ENCODE measurements around the gene PDE11A.

Gene PDE11A

GRCh38 chr2:177756336-177756735 is 316.2 kb downstream of the PDE11A start:
- no peak for DNase-seq

DNA sequence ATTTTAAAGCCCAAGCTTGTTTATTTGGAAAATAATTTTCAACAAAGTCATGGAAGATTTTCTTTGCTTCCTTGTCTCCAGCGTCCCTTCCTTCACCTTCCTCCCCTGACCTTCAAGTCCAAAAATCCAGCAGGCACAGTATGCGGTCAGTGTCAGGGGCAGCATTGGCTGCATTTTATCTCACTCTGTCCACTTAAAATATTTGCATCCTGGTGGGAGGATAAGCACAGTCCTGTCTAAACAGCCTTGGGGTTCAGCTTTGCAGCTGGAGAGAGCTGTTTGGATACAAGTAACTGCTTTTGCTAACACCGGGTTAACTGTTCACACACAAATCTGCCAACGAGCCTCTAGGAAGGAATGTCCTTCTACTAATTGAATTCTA is 318.1 kb downstream of the PDE11A start:
- no peak for DNase-seq

- DNase-seq: peak in 2 of 5 experiments; percentile 14 to 64
Measured at GRCh38 chr2:177753682-177754491, 318.7 kb downstream of the PDE11A start.

DNA sequence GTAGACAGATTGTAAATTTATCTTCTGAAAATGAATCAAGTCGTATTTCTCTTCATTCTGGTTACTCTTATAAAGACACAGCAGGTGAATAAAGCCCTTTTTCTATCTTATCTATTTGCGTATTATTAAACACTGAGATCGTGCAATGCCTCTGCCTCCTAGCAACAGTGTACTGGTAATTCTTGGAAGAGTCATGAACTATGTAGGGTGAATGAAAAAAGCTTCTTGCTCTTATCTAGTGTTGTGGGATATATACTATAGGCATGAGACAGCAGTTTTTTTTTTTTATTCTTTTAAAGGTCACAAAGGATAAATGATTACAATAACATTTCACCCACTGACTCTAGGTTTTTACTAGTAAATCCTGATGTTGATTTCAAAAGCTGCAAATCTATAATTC is 324.2 kb downstream of the PDE11A start:
- no peak for DNase-seq

GRCh38 chr2:177747384-177747783 is 325.2 kb downstream of the PDE11A start:
- no peak for DNase-seq

DNA sequence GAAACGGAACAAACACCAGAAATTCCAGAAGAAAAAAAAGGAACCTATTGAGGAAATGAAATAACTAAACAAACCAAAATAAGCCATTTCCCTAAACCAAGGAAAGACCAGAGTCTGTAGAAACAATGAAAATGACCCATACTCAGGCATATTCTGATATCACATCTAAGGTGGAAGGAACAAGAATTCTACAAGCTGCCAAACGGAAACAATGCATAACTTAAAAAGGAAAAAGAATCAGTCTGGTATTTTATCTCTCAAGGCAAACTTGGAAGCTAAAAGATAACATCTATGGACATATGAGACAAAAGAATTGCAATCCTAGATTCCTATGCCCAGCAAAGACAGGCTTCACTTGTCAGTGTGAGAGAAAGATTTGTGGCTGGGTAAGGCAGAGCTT is 326.2 kb downstream of the PDE11A start:
- no peak for DNase-seq

DNA sequence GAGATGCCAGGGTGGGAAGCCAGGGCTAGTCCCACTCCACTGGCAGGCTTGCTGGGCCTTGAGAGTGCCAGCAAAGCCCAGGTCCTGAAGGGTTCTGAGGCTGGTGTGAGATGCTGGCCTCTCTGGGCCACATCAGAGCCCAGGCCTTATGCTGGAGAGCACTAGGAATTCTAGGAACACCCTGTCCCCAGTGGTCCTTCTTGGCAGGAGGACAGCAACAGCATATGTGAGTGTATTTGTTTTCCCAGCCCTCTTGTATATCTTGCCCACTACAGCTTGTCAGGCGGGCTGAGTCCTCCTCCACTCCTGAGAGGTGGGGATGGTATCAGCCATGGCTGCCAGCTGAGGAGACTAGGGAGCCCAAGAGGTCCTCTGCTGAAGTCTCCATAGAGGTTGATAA is 327.0 kb downstream of the PDE11A start:
- DNase-seq: no peak

DNA sequence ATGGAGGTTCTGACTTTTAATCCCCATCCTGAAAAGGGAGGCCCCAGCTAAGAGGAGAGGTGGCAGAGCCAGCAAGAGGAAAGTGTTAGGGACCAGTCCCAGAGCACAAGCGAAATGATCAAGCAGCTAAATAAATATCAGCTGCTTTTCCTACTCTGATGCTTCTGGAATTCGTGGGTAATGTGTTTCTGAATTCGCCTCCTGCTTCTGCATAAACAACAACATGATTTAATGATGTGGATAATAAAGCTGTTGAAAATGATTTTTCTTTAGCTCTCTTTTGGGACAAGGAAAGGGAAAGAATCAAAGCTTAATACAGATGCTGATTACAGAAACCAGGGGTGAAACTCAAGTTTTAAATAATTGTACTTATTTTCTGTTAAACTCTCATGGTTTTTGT is 329.7 kb downstream of the PDE11A start:
- DNase-seq: no peak

DNA sequence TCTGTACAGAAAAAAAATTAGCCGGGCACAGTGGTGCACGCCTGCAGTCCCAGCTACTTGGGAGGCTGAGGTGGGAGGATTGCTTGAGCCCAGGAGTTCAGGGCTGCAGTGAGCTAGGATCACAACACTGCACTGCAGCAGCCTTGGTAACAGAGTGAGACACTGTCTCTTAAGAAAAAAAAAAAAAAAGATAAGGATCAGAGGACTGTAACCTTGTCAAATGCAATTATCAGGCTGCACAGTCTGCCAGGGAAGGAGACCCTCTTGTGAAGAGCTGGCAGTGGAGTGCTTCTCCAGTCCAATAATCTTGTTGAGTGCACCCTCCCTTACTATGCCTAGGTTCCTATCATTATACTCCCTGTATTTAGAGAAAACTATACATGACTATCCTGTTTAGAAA is 330.7 kb downstream of the PDE11A start:
- DNase-seq: no peak

DNA sequence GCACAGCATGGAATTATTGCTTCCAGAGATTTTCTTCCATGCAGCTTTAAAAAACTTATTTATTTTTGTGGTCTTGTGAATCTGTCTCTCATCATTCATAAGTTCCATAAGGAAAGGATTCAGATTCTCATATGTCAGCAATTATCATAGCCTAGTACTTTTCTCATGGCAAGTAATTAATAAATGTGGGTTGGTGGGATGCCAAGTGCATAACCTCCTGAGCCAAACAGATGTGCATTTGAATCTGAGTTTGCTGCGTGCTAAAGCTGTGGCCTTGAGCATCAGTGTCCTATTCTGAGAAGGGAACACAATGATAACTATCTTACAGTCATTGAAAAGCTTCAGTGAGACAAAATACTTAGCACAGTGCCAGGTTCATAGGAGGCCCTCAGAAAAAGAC is 331.9 kb downstream of the PDE11A start:
- no peak for DNase-seq

DNA sequence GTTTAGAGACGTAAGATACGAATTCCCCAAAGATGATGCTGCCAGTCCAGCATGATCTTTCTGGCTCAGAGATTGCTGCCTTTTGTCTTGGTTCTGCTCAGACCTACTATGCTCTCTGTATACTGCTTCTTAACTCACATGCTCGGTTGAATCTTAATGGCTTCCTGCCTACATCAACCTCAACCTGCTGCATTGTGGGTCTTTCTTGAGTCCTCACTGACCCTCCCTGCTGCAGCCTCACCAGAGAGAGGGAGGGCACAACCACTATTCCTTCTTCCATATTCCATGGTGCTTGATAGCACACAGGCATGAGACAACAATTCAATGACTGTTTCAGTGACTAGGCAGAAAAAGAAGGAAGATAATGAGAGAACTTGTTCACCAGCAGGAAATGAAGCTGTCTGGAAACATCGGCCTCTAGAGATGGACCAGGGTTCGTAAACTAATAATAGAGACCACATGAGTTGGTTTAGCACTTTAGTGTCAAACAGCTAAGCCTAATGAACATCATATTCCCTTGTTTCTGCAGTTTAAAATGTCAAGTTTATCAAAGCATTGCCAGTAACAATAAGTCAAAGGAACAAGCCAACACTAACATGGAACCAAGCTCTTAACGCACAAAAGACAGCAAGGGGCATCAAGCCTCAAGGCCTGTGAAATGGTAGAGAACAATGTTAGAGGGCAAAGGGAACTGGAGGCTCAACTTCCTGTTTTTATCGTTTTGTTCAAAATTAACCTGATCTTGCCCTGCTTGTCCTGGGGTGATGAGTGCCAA is 333.9 kb downstream of the PDE11A start:
- DNase-seq: no peak

GRCh38 chr2:177735318-177735803 is 337.2 kb downstream of the PDE11A start:
- no peak for DNase-seq

DNA sequence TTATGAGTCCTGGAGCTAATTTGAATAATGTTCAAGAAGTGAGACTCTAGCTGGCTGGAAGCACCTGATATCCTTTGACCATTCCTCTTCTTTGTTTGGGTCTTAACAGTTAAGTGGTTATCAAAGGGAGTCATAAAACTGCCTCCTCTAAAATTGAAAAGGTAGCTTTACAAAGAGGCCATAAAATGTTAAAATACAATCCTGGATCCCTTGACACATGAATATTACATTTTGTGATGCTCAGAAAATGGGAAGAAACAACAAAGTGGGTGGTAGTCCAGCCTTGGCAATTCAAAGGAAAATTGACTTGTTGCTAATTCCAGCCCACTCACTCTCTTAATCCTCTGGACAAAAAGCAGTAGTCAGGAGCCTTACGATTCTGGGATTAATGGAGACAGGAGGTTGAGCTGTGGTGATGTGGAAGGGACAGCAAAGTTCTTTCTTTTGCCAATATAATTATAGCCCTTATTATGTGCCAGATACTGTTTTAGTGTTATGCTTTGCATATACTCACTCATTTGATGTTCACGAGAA is 339.2 kb downstream of the PDE11A start:
- no peak for DNase-seq

DNA sequence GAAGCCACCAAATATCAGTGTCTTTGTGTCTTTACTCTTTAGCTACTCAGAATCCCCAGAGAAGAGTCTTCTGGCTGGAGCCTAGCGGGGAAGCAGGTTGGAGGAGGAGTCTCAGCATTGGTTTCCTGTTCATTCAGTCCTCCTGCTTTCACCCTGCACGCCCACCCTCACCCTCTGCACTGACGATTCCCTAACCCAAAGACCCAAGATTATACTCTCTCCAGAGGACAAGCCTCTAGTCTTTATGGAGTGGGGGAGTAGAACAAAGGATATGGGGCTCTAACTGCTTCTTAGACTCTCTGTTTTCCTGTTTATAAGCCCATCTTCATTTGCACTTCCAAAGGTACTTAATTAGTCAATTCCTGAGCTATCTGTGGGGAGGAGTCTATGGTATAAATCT is 341.2 kb downstream of the PDE11A start:
- no peak for DNase-seq

DNA sequence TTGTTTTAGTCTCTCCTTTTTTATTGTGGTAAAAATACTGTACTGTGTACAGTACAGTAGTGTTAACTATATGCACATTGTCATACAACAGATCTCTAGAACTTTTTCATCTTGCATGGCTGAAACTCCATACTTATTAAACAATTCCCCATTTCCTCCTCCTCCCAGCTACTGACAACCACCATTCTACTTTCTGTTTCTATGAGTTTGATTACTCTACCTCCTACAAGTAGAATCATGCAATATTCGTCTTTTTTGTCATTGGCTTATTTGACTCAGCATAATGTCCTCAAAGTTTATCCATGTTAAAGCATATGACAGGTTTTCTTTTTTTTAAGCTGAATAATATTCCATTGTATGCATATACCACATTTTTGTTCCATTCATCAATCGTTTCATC is 341.8 kb downstream of the PDE11A start:
- DNase-seq: no peak

DNA sequence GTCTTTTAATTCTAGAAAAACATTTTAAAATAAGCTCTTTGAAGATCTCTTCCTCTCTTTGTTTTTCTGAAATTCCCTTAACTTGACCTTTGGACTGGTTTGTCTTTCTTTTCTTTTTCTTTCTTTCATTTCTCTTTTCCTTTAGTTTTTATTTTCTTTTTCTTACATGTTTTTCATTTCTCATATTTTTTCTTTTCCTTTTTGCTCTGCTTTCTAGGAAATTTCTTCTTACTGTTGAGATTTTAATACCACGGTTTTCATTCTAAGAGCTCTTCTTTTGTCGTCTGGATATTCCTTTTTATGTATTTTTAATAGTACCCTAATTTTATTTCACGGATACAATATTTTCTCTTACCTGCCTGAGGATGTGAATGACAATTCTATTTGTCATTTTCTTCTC is 342.2 kb downstream of the PDE11A start:
- DNase-seq: no peak

DNA sequence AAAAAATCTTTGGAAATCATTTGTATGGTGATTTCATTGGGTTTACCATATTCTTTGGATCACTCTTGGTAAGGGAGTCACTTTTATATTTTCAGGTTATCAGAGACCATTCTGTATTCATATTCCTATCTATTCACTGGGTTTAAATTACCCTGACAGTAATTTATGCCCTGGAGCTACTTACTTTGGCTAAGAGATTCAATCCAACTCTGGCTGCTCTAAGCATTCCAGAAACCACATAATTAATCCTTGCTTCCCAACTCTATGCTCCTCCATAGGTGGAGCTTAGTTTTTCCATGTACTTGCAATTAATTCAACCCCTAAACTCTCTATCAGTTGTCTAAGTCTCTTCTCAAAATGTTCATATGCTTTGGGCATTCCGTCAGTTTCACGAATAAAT is 343.7 kb downstream of the PDE11A start:
- DNase-seq: no peak

- no peak for DNase-seq
Measured at GRCh38 chr2:177728399-177728765, 344.2 kb downstream of the PDE11A start.

DNA sequence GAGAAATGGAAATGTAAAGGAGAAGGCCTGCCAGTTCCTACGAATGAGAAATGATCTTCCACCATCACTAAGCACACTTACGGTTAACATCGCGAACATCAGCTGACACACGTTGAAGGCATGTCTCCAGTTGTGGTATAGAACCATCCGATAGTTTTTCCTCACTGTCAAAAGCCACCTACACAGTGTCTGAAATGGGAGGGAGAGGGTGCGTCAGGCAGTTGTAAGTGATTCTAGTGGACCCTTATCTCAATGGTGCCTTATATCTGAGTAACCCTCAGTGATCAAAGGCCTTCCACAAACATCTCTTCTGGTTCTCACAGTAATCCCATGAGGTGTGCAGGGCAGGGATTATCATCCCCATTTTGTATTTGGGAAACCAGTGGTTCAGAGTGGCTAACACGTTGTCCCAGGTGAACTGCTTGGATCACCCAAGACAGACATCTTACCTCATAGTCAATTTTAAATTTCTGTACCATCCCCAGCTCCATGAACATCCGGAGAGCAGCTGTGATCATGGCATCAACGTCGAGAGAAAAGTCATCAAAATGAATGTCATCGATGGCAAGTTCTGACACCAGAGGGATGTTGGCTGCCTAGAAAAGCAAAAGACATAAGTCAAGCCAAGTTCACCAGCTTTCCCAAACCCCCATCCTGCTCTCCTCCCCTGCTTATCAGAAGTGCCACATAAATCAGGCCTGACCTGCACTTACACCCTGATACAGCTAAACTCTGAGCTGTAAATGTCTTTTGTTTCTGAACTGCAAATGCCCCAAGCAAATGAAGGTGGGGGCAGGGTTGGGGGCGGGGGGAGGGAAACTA is 344.8 kb downstream of the PDE11A start:
- no peak for DNase-seq

DNA sequence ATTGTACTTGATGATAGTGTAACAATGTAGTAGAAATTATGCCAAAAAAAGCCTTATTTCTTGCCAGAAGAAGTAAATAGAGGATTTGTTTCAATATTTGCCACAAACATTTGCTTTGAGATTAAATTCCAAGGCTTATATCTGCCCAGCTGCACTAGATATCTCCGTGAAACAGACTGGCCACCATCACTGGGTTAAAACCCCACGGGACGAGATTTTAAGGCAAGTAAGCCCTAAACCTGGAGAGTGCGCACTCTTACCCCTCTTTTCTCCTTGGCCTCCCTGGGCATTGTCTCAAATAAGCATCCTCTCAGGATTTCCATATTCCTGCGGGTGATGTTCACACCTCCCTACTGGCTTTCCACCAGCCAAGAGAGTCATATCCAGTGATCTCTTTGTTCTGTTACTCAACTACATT is 345.6 kb downstream of the PDE11A start:
- no peak for DNase-seq

DNA sequence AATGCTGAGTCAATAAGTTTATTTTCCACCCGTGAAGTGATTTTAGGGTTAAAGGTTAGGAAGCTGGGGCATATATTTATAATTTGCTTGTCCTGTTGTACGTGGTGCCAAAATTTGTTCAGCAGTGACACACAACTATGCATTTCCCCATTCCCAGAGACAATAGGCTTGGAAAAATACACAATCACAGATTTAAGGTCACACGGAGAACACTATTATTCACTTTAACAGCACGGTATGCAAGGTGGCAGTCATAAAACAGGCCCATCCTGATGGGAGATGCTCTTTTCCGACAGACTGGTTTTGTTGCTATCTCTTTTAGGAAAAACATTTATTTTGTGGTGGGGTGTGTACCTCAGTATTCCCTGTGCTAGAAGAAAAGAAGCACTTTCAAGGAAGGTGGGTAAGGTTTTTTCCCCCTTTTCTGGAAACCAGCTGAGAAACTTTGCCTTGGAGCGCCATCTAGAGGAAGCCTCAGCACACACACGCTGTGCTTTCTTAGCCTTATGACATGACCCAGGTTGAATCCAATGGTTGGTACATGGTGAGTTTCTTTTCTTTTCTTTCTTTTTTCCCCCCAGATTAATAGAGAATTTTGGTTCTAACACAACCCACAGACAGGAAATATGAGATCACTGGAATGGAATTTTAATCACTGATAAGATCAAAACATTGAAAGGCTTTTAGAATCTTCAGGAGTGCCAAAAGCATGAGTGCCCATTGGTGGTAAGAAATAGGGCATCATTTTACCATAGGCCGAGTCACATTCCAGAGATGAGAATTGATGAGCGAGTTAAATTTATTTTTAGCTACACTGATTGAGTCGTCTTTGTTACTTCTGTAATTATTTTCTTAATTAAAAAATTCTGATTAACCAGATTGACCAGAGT is 347.9 kb downstream of the PDE11A start:
- peak in 2 of 5 experiments; percentile 6 to 46 for DNase-seq

DNA sequence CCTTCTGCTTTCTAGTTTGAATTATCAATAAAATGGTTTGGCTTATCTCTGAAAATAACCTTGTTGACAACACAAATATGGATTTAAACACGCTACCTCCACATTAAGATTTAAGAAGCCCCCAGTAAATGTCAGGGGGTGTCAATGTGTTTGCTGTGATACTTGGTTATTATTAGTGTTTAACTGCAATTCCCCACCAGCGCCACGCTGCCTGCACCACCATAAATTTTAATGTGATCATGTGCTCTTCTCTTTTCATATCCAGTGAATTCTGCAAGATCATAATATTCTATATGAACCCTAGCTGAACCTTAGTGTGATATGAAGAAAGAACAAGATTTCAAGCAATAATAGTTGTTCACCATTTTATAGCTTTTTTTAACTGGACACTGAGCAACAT is 349.3 kb downstream of the PDE11A start:
- DNase-seq: no peak

All from T-helper 2 cell (primary cell).